Measurements from ENCODE around the gene KCNH2. TPM values are rescaled to one million over a fixed set of nuclear protein-coding genes. Genes with fewer than 3 reads are reported as not detected.

The KCNH2 gene
- total RNA-seq, 1 donor from 2014 or later: 1.9 TPM

- DNase-seq (ENCODE audit: low read depth): no peak
- TF ChIP-seq, protein P1, sequence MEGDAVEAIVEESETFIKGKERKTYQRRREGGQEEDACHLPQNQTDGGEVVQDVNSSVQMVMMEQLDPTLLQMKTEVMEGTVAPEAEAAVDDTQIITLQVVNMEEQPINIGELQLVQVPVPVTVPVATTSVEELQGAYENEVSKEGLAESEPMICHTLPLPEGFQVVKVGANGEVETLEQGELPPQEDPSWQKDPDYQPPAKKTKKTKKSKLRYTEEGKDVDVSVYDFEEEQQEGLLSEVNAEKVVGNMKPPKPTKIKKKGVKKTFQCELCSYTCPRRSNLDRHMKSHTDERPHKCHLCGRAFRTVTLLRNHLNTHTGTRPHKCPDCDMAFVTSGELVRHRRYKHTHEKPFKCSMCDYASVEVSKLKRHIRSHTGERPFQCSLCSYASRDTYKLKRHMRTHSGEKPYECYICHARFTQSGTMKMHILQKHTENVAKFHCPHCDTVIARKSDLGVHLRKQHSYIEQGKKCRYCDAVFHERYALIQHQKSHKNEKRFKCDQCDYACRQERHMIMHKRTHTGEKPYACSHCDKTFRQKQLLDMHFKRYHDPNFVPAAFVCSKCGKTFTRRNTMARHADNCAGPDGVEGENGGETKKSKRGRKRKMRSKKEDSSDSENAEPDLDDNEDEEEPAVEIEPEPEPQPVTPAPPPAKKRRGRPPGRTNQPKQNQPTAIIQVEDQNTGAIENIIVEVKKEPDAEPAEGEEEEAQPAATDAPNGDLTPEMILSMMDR (conservative IDR thresholded peaks at IDR 0.05; ENCODE audit: low read depth, low read length): no peak
- H3K4me3 ChIP-seq (ENCODE audit: low read depth, low read length): no peak overlapping the region
Observed at GRCh38 chr7:150946421-150947240, 31.5 kb downstream of the KCNH2 start.

DNA sequence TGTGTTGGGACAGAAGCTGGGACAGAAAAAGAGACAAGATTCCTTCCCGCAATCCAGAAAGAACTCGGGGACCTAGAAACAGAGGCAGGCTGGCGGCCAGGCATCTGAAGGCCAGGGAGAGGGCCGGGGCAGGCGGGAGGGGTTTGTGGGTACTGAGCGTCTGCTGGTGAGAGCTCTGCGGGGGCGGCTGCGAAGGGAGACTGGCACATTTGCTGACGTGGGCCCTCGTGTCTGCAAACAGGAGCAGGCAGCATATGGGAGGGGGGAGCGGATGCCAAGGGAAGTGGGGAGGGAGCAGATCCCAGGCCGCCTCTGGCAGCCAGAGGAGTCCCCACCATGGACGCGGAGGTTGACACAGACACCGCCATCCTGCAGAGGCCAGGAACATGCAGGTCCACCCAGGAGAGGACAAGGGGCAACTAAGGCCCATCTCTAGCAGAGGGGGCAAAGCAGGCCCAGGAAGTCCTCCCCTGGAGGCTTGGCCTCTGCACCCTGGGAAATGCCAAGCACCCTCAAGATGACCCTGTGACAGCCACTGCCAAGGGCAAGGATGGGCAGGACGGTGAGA is 32.2 kb downstream of the KCNH2 start:
- DNase-seq (ENCODE audit: low read depth): no peak
- H3K4me3 ChIP-seq (ENCODE audit: low read depth, low read length): no peak overlapping the region
- TF ChIP-seq, protein P1 (conservative IDR thresholded peaks at IDR 0.05; ENCODE audit: low read depth, low read length): no peak

GRCh38 chr7:150945171-150945852 is 32.8 kb downstream of the KCNH2 start:
- no peak overlapping the region for H3K4me3 ChIP-seq (ENCODE audit: low read depth, low read length)
- TF ChIP-seq, protein P1 (conservative IDR thresholded peaks at IDR 0.05; ENCODE audit: low read depth, low read length): no peak
- no peak for DNase-seq (ENCODE audit: low read depth)

- DNase-seq (ENCODE audit: low read depth): no peak
- H3K4me3 ChIP-seq (ENCODE audit: low read depth, low read length): no peak overlapping the region
- TF ChIP-seq, protein P1 (conservative IDR thresholded peaks at IDR 0.05; ENCODE audit: low read depth, low read length): no peak
Observed at GRCh38 chr7:150944066-150945042, 33.8 kb downstream of the KCNH2 start.

- TF ChIP-seq, protein P1 (conservative IDR thresholded peaks at IDR 0.05; ENCODE audit: low read depth, low read length): no peak
- H3K4me3 ChIP-seq (ENCODE audit: low read depth, low read length): no peak overlapping the region
- DNase-seq (ENCODE audit: low read depth): no peak
Observed at GRCh38 chr7:150943453-150943814, 34.7 kb downstream of the KCNH2 start.
